HK-2 (cell line): ENCODE results near the gene SMAP2.
"Not testable (repeated sequence)": the region's sequence is repeated elsewhere in the genome, so short reads cannot be mapped to it uniquely, and the experiment has no call there.

ENCODE experiments used
- DNase-seq: peaks from one replicate; pipeline ENCODE4 v3.0.0-alpha.2; 2018; ENCODE audit not compliant: unreplicated experiment

SMAP2 gene

GRCh38 chr1:40372658-40373322 is 737 bp upstream of the SMAP2 start:
- DNase-seq, result no peak

GRCh38 chr1:40377512-40377911 is 4.0 kb downstream of the SMAP2 start:
- DNase-seq, result no peak

- DNase-seq, result no peak
Observed at GRCh38 chr1:40379785-40380452, 6.4 kb downstream of the SMAP2 start.

GRCh38 chr1:40380817-40381216 is 7.3 kb downstream of the SMAP2 start:
- no peak for DNase-seq

DNA sequence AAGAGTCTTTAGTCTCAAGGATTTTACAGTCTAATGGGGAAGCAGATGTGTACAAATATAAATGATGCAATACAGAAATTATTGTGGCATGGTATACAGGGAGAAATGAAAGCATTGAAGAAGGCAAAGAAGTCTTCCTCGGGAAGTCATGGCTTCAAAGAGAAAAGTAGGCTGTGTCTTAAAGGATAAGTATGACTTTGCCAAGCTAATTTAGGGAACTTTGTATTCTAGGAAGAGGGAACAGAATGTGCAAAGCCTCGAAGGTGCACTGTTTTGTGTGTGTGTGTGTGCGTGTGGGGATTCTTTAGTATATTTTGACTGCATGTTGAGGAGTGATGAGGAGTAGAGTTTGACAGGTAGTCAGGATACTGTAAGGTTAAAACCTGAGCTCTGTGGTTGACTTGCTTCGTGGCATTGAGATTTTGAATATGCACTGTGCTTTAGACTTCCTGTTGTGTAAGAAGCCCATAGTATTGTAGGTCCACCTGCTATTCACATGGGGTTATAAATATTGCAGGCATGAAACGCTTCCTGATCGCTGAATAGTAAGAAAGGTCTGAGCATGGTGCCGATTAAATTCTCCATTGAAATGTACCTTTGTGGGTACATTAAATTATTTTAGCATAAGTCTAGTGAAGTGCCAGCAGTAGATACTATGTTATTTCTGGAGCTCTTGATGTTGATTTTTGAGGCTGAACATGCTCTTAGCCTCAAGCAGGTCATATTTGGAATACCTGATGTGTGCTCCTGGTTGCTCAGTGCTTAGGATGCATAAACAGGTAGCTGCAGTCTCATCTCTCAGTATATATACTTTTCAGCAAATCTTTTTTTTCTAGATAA is 8.0 kb downstream of the SMAP2 start:
- no peak for DNase-seq

- no peak for DNase-seq
Observed at GRCh38 chr1:40382108-40382460, 8.6 kb downstream of the SMAP2 start.

DNA sequence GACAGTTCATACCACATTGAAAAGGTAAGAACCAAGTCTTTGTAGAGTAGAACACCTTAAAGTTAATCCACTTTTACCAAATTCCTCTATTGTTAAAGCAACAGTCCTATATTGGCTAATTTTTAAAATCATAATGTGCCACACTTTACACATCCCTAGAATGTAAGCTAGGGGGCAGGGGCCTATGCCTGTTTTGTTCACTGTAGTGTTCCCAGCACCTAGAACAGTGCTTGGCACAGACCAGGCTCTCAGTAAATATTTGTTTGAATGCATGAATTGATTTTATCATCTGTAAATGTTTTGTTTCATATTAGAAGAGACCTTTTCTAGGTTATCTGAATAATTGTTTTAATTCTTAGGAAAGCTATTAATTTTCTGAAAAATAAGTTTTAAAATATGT is 9.1 kb downstream of the SMAP2 start:
- no peak for DNase-seq

DNA sequence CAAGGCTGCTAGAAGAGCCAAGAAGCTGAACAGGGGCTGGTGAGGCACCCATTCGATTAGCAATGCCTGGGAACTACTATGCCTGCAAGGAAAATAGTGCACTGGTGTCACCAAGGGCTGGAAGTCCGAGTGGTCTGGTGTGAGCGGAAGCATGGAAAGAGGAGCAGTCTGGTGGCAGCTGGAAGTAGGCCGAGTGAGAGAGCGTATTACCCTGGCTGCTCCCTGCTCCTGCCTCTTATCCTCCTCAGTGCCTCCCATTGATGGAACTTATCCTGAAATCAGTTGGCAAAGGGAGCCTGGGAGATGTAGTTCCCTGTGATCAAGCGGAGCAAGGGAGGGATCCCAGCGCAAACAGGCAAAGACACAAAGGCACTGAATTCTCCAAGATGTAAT is 9.6 kb downstream of the SMAP2 start:
- DNase-seq, result no peak

DNA sequence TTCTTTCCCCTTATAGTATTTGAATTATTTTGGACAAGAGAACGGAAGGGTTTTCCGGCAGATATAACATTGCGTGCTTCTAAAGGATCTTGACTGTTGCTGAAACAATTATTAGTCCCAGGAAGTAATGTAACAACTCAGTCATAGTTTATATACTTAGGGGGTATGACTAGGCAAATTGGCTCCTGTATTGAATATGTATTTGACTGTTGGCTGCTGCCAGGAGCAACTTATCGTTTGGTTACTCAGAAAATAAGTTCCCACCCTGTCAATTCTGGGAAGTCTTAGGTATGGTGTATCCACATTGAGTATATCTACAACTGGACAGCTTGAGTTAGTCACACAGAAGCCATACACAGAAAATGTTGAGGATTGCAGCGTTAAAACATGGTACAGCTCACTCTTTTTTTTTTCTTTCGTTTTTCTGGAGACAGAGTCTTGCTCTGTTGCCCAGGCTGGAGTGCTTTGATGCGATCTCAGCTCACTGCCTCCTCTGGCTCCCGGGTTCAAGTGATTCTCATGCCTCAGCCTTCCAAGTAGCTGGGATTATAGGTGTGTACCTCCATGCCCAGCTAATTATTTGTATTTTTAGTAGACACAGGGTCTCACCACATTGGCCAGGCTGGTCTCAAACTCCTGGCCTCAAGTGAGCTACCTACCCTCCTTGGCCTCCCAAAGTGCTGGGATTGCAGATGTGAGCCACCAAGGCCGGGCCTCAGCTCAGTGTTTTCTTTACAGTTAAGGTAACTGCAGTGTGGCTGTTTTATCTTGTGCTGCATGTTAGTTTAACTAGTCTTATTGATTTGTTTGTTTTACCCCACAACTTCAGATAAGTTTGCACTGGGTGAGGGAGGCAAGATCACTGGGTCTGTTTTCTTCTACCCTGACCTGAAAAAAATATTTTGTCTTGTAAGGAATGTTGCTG is 10.2 kb downstream of the SMAP2 start:
- no peak for DNase-seq

DNA sequence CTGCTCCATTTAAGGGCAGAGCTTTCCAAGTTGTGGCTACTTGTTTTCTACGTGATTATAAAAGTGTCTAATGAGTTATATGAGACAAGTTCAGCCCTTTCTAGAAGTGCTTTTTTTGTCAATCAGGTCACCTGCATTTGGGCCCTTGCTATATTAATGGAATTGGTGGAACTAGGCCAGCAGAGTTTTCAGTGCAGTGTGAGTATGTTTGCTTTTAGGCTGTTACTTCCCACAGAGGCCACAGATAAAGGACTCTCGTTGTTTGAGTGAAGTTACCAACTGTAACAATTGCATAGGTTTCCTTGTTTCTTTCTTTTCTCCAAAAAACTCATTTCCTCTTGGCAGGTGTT is 10.9 kb downstream of the SMAP2 start:
- no peak for DNase-seq

- DNase-seq, result no peak
Observed at GRCh38 chr1:40384887-40385286, 11.4 kb downstream of the SMAP2 start.

- DNase-seq, result no peak
Observed at GRCh38 chr1:40385437-40386358, 12.2 kb downstream of the SMAP2 start.

GRCh38 chr1:40386359-40386723 is 12.8 kb downstream of the SMAP2 start:
- DNase-seq, result no peak

DNA sequence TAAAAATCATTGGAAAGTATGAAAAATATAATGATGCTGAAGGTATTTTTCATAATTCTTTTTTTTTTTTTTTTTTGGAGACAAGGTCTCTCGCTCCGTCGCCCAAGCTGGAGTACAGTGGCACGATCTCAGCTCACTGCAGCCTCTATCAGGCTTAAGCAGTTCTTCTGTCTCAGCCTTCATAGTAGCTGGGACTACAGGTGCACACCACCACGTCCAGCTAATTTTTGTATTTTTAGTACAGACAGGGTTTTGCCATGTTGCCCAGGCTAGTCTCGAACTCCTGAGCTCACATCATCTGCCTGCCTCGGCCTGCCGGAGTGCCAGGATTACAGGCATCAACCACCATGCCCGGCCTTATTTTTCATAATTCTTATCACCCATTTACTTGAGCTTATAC is 13.3 kb downstream of the SMAP2 start:
- DNase-seq, result no peak

GRCh38 chr1:40387381-40388306 is 14.1 kb downstream of the SMAP2 start:
- not testable (repeated sequence) for DNase-seq

DNA sequence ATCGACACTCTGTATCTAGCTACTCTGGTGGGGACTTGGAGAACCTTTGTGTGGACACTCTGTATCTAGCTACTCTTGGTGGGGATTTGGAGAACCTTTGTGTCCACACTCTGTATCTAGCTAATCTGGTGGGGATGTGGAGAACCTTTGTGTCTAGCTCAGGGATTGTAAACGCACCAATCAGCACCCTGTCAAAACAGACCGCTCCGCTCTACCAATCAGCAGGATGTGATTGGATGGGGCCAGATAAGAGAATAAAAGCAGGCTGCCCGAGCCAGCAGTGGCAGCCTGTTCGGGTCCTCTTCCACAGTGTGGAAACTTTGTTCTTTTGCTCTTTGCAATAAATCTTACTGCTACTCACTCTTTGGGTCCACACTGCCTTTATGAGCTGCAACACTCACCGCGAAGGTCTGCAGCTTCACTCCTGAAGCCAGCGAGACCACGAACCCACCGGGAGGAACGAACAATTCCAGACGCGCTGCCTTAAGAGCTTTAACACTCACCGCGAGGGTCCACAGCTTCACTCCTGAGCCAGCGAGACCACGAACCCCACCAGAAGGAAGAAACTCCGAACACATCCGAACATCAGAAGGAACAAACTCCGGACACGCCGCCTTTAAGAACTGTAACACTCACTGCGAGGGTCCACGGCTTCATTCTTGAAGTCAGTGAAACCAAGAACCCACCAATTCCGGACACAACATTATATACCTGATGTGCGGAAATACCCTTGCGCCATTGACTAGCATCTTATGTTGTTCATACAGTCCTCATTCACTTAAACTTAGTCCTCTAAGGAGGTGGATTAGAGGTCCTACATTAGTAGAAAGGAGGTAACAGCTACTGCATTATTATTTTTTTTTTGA is 15.2 kb downstream of the SMAP2 start:
- DNase-seq, result not testable (repeated sequence)

DNA sequence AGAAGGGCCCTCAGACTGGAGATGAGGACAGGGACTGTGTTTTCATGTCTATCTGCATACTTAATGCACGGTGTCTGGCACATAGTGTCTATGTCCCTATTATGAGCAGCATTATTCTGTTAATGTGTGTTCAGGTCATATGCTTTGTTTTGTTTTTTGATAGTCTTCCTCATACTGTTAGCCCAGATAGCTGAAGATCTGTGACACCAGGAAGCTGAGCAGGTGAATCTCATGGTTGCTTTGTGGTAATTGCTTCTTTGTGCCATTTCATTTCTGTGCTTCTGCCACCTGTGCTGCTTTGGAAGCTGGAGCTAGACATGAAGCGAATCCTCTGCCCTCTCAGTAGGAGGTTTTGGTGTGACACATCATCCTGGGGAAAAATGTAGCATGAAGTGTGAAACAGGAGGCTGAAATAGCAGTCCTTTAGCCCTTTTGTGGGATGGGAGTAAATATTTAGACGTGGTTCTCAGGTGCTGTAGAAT is 15.8 kb downstream of the SMAP2 start:
- no peak for DNase-seq

DNA sequence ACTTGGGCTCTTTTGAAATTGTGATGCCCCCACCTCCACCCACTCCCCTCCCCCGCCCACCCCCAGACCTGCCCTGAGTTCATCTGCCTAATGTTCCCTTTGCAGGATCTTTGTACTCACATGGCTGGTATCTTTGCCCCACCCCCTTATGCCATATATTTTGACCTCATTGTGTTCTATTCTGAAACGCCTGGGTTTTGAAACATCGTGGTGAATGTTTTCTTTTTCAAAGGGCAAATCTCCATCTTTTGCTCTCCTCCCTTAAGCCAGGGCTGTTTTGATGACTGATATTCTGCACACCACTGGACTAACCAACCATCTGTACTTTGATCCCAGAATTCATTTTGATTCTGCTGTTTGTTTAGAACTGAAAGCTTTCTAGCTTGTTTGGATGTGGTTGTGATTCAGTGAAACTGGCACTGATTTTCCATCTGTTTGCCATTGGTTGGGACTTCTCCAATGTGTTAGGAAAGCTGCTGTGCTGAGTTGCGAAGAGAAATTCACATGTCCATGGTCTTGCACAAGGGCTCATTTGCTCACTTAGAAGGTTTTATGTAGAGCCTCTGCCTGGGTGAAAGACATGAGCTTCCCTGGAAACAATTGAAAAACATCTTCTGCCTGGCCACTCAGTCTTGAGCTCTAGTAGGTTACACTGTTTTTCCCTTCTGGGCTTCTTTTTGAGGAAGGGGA is 16.5 kb downstream of the SMAP2 start:
- no peak for DNase-seq
